SIG-M5 treated with dmso at 0.1 percent for 504 hours (cell line): ENCODE data around the gene VIT.

Source experiments
- DNase-seq: peaks from one replicate; lab custom pipeline; 2025; ENCODE audit not compliant: unreplicated experiment; lab: John Stamatoyannopoulos, UW

Gene VIT

GRCh38 chr2:36708041-36708741, 11.7 kb downstream of the VIT start:
- no peak for DNase-seq

- DNase-seq = no peak
Measured at GRCh38 chr2:36710858-36711515, 14.5 kb downstream of the VIT start.

DNA sequence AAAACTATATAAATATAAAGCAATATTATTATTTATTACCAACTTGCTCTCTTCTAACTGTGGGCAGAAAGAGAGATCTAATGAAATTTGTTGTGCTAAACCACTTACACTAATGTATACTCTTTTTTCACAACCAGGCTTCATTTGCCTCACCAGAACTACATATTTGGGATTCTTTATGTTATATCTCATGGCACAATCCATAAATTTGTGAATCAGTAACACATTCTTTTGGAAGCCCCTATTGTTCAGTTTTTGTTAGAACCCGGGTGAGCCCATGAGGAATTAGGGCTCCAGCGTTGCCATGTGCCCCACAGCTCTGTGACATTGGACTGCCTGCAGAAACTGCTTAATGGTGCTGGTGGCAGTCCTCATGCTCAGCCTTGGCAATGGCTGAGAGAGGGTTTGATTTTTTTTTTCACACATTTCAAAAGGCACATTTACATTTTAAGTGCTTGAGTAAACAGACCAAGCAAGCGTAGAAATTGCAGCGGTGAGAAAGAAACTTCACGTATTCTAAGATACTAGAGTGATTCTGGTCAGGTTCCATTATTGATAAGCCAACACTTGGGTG, 15.3 kb downstream of the VIT start:
- DNase-seq = no peak

GRCh38 chr2:36713310-36713709, 16.8 kb downstream of the VIT start:
- no peak for DNase-seq

GRCh38 chr2:36716111-36716510, 19.6 kb downstream of the VIT start:
- DNase-seq = no peak

DNA sequence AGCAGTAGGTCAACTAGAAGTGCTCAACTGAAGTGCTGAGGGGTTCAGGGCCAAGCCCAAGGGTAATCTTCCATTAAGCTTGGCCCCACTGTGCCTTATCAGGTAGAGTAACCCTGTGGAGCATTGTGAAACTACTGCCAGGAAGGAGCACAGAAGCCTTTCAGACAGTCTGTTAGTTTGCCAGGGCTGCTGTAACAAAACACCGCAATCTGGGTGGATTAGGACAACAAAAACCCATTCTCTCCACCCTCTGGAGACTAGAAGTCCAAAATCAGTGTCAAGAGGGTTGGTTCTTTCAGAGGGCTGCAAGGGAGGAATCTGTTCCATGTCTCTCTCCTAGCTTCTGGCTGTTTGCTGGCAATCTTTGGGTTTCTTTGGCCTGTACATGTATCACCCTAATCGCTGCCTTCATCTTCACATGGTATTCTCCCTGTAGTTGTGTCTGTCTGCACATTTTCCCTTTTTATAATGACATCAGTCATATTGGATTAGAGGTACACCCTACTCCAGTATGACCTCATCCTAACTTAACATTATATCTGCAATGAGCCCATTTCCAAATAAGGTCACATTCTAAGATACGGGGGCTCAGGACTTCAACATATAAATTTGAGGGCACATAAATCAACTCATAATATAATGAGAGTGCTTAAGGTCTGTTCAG, 21.2 kb downstream of the VIT start:
- DNase-seq = no peak

DNA sequence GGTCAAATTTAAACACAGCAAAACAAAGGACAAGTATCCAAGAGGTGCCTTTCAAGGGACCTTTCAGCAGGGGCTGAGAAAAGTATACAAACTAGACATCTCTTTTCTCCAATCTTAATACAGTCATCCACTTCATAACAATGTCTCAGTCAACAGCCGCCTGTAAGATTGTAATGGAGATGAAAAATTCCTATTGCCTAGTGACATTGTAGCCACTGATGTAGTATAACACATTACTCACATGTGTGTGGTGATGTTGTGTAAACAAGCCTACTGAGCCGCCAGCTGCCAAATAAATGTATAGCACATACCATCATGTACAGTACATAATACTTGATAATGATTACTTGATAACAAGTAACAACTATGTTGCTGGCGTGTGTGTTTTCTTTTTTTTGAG, 31.0 kb downstream of the VIT start:
- no peak for DNase-seq

- DNase-seq = no peak
Measured at GRCh38 chr2:36729067-36729466, 32.6 kb downstream of the VIT start.

DNA sequence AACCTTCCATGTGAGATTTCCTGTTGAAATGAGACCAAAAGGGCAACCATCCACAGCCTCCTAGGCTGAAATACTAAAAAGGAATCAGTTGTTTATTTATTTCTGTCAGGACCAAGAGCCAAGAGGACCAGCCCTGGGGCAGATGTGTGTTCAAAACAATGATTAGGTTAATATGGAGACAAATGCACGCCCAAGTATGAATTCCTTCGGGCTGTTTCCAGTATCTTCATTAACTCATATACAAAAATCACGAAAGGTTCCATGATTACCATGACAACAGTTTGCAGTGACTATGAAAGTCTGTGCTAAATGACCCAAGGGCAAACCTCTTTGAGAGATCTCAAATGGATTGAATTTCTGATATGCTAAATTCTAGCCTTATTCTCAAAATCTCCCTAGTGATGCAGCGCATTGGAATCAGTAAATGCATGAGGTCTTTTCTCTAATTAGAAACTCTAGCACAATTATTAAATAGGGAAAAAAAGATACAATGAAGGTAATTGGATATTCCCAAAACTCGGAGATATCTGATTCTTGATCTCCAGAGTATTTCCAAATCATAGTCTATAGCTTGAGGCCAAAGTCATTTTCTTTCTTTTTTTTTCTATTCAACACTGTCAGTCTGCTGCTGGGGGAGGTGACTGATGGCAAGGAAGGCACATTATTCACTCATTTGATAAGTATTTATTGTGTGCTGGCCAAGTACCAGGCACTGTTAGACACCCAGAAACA, 35.6 kb downstream of the VIT start:
- DNase-seq = no peak

GRCh38 chr2:36732673-36733036, 36.1 kb downstream of the VIT start:
- DNase-seq = no peak

DNA sequence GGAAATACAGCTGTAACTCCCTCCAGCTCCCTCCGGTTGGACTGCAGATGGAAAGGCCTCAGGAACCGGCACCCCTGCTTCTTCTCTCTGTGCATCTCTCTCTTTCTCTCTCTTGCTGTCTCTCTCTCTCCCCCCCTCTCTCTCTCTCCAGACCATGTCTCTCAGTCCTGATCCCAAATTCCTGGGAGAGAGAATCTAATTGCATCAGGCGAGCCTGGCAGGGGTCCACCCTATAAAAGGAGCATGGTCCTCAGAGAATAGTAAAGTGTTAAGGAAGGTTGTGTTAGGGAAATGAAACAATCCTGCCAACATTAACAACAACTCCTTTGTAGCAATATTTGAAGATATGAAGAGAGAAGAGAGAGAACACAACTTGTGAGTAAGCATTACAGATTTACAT, 36.7 kb downstream of the VIT start:
- DNase-seq = no peak

GRCh38 chr2:36734304-36734703, 37.8 kb downstream of the VIT start:
- DNase-seq = no peak

DNA sequence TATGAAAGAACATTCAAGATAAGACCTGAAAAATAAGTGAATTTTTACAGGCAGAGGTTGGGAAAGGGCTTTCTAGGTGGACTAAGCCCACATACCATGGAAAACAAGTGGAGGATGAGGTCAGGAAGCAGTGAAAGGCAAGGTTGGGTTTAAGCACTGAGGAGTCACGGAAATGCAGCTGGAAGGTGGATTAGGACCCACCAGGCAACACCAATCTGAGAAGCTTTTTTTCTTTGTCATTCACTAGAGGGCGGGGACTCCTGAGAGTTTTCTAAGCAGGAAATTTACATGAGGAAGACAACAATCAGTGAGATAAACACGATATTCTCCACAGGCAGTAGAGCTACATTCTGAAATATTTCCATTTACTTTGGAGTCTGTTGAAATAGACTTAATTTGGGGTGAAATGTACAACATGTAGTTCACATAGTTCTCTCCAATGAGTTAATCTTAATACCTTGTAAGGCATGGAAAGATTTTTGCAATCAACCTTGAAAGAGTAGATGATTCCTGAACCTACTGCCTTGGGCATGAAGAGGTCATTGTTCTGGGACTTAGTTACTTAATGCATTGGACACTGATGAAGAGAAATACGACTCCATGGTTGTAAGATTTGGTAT, 40.7 kb downstream of the VIT start:
- no peak for DNase-seq

GRCh38 chr2:36740061-36740460, 43.6 kb downstream of the VIT start:
- DNase-seq = no peak

GRCh38 chr2:36741188-36741837, 44.8 kb downstream of the VIT start:
- no peak for DNase-seq

DNA sequence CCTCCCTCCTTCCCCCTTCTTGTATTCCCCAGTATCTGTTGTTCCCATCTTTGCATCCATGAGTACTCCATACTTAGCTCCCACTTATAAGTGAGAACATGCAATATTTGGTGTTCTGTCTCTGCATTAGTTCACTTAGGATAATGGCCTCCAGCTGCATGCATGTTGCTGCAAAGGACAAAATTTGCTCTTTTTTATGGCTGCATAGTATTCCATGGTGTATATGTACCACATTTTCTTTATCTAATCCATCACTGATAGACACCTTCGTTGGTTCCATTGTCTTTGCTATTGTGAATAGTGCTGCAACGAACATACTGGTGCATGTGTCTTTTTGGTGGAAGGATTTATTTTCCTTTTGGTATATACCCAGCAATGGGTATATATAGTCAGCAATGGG, 47.4 kb downstream of the VIT start:
- DNase-seq = no peak

- no peak for DNase-seq
Measured at GRCh38 chr2:36748166-36748565, 51.7 kb downstream of the VIT start.

DNA sequence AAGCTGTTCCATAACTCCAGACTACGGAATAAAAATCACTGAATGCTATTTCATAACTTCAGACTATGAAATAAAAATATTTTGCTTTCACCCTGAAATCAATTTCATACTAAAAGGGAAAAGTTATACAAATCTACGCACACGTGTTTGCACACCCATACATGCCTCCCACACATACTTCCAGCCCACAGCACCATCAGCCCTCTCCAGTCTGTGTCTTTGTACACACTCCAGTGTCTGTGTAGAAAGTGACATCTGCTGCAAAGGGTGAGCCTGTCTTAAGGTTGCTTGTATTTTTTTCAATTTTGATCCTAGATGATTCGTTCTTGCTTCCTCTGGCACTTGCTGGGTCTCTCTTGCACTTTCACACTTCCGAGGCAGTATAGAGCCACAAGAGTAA, 53.6 kb downstream of the VIT start:
- DNase-seq = no peak

- no peak for DNase-seq
Measured at GRCh38 chr2:36753706-36754221, 57.3 kb downstream of the VIT start.

DNA sequence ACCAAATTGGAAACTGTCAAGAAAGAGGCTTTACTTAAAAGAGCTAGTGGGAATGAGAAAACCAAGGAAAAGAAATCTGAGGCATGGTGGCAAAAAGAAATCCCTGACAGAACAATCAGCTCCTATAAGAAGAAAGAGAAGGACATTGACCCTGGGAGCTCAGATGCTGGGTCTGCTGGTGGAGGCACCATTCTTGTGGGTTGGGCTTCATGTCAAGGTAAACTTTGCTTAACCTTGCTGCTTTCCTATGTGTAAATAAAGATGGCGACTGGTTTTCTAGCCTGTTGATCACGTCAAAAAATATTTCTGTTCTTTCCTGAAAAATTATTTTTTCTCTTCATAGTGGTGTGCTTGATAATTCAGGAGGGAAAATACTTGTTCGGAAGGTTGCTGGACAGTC, 58.1 kb downstream of the VIT start:
- no peak for DNase-seq
